IMR-90 (cell line): ENCODE data around the gene C3orf18. TPM values are rescaled to one million over a fixed set of nuclear protein-coding genes. Genes with fewer than 3 reads are reported as not detected.

Source experiments
- ATAC-seq: fragments of 200-7000 bp; cut with Tn5 transposase; 2 replicates; pipeline ENCODE4 v1.9.1; 2020; ENCODE audit warnings: low read depth, mild to moderate bottlenecking, moderate library complexity
- BruUV-seq: library from RNA; stranded (reverse); fragments of 400-500 nt; replicated peaks from 2 replicates; lab custom pipeline; 2021; lab: Mats Ljungman, UMichigan
- CTCF ChIA-PET: fragments of 300-600 bp; formaldehyde crosslinking; extraction: SDS; loops from one replicate; lab custom pipeline; 2021; ENCODE audit warnings: antibody characterized with exemption; lab: Yijun Ruan, JAX
- POLR2A ChIA-PET: fragments of 300-600 bp; sonication (Branson Sonifier 250); formaldehyde crosslinking; loops from one replicate; lab custom pipeline; 2022; ENCODE audit warnings: antibody characterized with exemption; ENCODE audit not compliant: unreplicated experiment; lab: Charles Lee
- DNase-seq: peaks from one replicate; pipeline ENCODE4 v3.0.0; 2013
- H2AFZ ChIP-seq: replicated peaks from 2 replicates; pipeline ENCODE3; 2013; ENCODE audit warnings: low read length, mild to moderate bottlenecking; ENCODE audit not compliant: poor library complexity
- H2AK5ac ChIP-seq: 2 replicates; pipeline ENCODE4 v1.6.1; 2013; ENCODE audit warnings: low read depth, low read length, inconsistent platforms
- H2AK9ac ChIP-seq: replicated peaks from 2 replicates; pipeline ENCODE3; 2013; ENCODE audit warnings: mild to moderate bottlenecking, low read depth, low read length, moderate library complexity; ENCODE audit not compliant: poor library complexity
- H2BK120ac ChIP-seq: 2 replicates; pipeline ENCODE4 v1.6.1; 2013; ENCODE audit warnings: low read depth, low read length, inconsistent platforms
- H2BK15ac ChIP-seq: 3 replicates; pipeline ENCODE4 v1.6.1; 2013; ENCODE audit warnings: low read depth, low read length, inconsistent platforms
- H2BK20ac ChIP-seq: 2 replicates; pipeline ENCODE4 v1.6.1; 2013; ENCODE audit warnings: low read depth, mild to moderate bottlenecking, inconsistent platforms, low read length, moderate library complexity
- H2BK5ac ChIP-seq: 2 replicates; pipeline ENCODE4 v1.6.1; 2013; ENCODE audit warnings: mild to moderate bottlenecking, low read depth, low read length, inconsistent platforms; ENCODE audit not compliant: poor library complexity, severe bottlenecking
- H3K14ac ChIP-seq: replicated peaks from 2 replicates; pipeline ENCODE4 v1.6.1; 2013; ENCODE audit warnings: low read depth, low read length, inconsistent platforms
- H3K18ac ChIP-seq: 2 replicates; pipeline ENCODE4 v1.6.1; 2013; ENCODE audit warnings: low read depth, low read length, control low read depth
- H3K23ac ChIP-seq: 2 replicates; pipeline ENCODE4 v1.6.1; 2013; ENCODE audit warnings: low read depth, low read length, inconsistent platforms
- H3K27ac ChIP-seq: 2 replicates; pipeline ENCODE4 v1.5.1; 2013; ENCODE audit warnings: mild to moderate bottlenecking, control low read depth, low read length; ENCODE audit not compliant: insufficient read depth
- H3K27me3 ChIP-seq: 2 replicates; pipeline ENCODE4 v1.6.1; 2013; ENCODE audit warnings: low read length; ENCODE audit not compliant: control insufficient read depth, insufficient read depth
- H3K36me3 ChIP-seq: 2 replicates; pipeline ENCODE4 v1.6.1; 2013; ENCODE audit warnings: low read length, mixed read lengths; ENCODE audit not compliant: control insufficient read depth, insufficient read depth
- H3K4ac ChIP-seq: 2 replicates; pipeline ENCODE4 v1.6.1; 2013; ENCODE audit warnings: low read depth, low read length, inconsistent platforms
- H3K4me1 ChIP-seq: 2 replicates; pipeline ENCODE4 v1.6.1; 2013; ENCODE audit warnings: low read length, mixed read lengths; ENCODE audit not compliant: control insufficient read depth, insufficient read depth
- H3K4me2 ChIP-seq: 2 replicates; pipeline ENCODE4 v1.6.1; 2013; ENCODE audit warnings: low read depth, mild to moderate bottlenecking, control low read depth, low read length, moderate library complexity
- H3K4me3 ChIP-seq: 2 replicates; pipeline ENCODE4 v1.5.1; 2013; ENCODE audit warnings: low read depth, mild to moderate bottlenecking, control low read depth, low read length, moderate library complexity; ENCODE audit not compliant: insufficient read depth
- H3K56ac ChIP-seq: 2 replicates; pipeline ENCODE4 v1.6.1; 2013; ENCODE audit warnings: low read length, inconsistent platforms; ENCODE audit not compliant: insufficient read depth; ENCODE audit errors: extremely low read depth
- H3K79me1 ChIP-seq, 2 experiments: 2 replicates each; pipeline ENCODE4 v1.6.1; 2013; ENCODE audit warnings: low read length in 2 of 2, inconsistent platforms in 1 of 2, low read depth in 1 of 2
- H3K9ac ChIP-seq: 2 replicates; pipeline ENCODE4 v1.6.1; 2013; ENCODE audit warnings: low read depth, low read length, control low read depth
- H3K9me1 ChIP-seq: 2 replicates; pipeline ENCODE4 v1.6.1; 2013; ENCODE audit warnings: low read length, inconsistent platforms; ENCODE audit not compliant: insufficient read depth
- H3K9me3 ChIP-seq: 2 replicates; pipeline ENCODE4 v1.6.1; 2013; ENCODE audit warnings: low read length; ENCODE audit not compliant: control insufficient read depth, insufficient read depth
- H4K20me1 ChIP-seq: 2 replicates; pipeline ENCODE4 v1.6.1; 2013; ENCODE audit warnings: low read length, inconsistent platforms; ENCODE audit not compliant: insufficient read depth
- H4K5ac ChIP-seq: 2 replicates; pipeline ENCODE4 v1.6.1; 2013; ENCODE audit warnings: mild to moderate bottlenecking, low read depth, low read length, control low read depth
- H4K8ac ChIP-seq, 2 experiments: 2 replicates each; pipeline ENCODE4 v1.6.1; 2013; ENCODE audit warnings: low read depth in 2 of 2, low read length in 2 of 2, control low read depth in 1 of 2, inconsistent platforms in 1 of 2
- H4K91ac ChIP-seq: 2 replicates; pipeline ENCODE4 v1.6.1; 2013; ENCODE audit warnings: low read depth, low read length, inconsistent platforms; ENCODE audit not compliant: insufficient read depth
- CTCF ChIP-seq: conservative IDR thresholded peaks from 2 replicates; pipeline ENCODE4 v1.5.1; 2012; ENCODE audit warnings: mild to moderate bottlenecking, low read depth, low read length, improper control_type of control experiment
- MAZ ChIP-seq: IDR thresholded peaks from 2 replicates; pipeline ENCODE4 v1.6.1; 2012; ENCODE audit warnings: low read depth, mild to moderate bottlenecking, low read length, improper control_type of control experiment, moderate library complexity, borderline replicate concordance
- SMC3 ChIP-seq: fragments of 150-350 bp; IDR thresholded peaks from 2 replicates; pipeline ENCODE4 v1.6.1; 2016; ENCODE audit warnings: low read depth, mild to moderate bottlenecking, antibody characterized with exemption, low read length, moderate library complexity
- WGBS, 2 experiments: methylation state at CpG; one replicate each; pipeline versions ENCODE4 v1.1.5 to v1.1.7; 2013; ENCODE audit warnings: missing lambda C conversion rate in 2 of 2; ENCODE audit not compliant: insufficient read length in 1 of 2; ENCODE audit errors: extremely low coverage in 2 of 2; 5-methylcytosine and 5-hydroxymethylcytosine counted together
- dilution Hi-C: fragments of 300-500 bp; cut with HindIII; formaldehyde crosslinking; loops from one replicate; pipeline ENCODE4 v1.14.3; 2018; ENCODE audit warnings: low sequenced_read_pairs; ENCODE audit not compliant: unreplicated experiment
- in situ Hi-C: fragments of 300-500 bp; cut with MboI; formaldehyde crosslinking; loops from 3 replicates; pipeline ENCODE4 v1.14.3; 2019; ENCODE audit warnings: low sequenced_read_pairs, inconsistent platforms, mixed read lengths
- intact Hi-C: fragments of 100-400 bp; cut with micrococcal nuclease; formaldehyde crosslinking; loops from 2 replicates; pipeline ENCODE4 v1.10.0; 2022
- polyA plus RNA-seq, 3 experiments: library from polyadenylated mRNA; depleted of rRNA; stranded (reverse); fragments of >200 nt; gene quantifications; 2 replicates each; pipeline ENCODE4 v1.2.3, GENCODE V29; 2012; ENCODE audit warnings: low replicate concordance in 1 of 3
- total RNA-seq: library from RNA; depleted of rRNA; stranded (reverse); fragments of >200 nt; gene quantifications from 2 replicates; pipeline ENCODE4 v1.2.3, GENCODE V29; 2012

C3orf18 gene
- total and polyA plus RNA-seq, 2 of the 4 experiments (the other 2 are of a cell fraction), result 6.8 to 10.6 TPM

GRCh38 chr3:50600141-50600753 is 32.7 kb upstream of the C3orf18 start (continued):
- no peak for TF ChIP-seq MAZ

- H2BK5ac ChIP-seq, result no peak overlapping the region
- H3K23ac ChIP-seq, result no peak overlapping the region
- no peak overlapping the region for H3K56ac ChIP-seq
- dilution Hi-C loops (no loop called here), intact Hi-C loops (no loop called here), in situ Hi-C loops (loop anchor here (25.0 kb wide), 1 partner anchor 1088 kb away; no protein-coding TSS in a partner anchor)
- peaks cover 22% of the 10 kb centered on the region for H3K4me1 ChIP-seq
- DNase-seq (no peak), ATAC-seq (no peak)
- peaks cover 5% of the 10 kb centered on the region; the same call in 1 of the 2 replicates for H3K36me3 ChIP-seq
- H3K79me1 ChIP-seq, result peaks cover 0 to 4% of the 10 kb centered on the region in 2 experiments; a peak in 1 of 4 replicates
- H3K4me2 ChIP-seq, result no peak overlapping the region
- H3K27me3 ChIP-seq, result no peaks in the 10 kb centered on the region
- H4K91ac ChIP-seq, result no peak overlapping the region; the same call in 1 of the 2 replicates
- H3K27ac ChIP-seq, result no peak overlapping the region
- H2AK9ac ChIP-seq, result peak overlapping the region; percentile 50
- CTCF ChIA-PET, result no interaction called here
- peaks cover 24% of the 10 kb centered on the region for H3K9me1 ChIP-seq
- H4K8ac ChIP-seq, result no peak overlapping the region
- H3K4me3 ChIP-seq, result no peak overlapping the region
- H2AK5ac ChIP-seq, result peak overlapping the region; percentile 51; the same call in 1 of the 2 replicates
- no peaks in the 10 kb centered on the region for H3K9me3 ChIP-seq
- H2BK120ac ChIP-seq, result no peak overlapping the region
- POLR2A ChIA-PET, result no interaction called here
- no peak overlapping the region; the same call in 2 of the 3 replicates for H2BK15ac ChIP-seq
- H2BK20ac ChIP-seq, result no peak overlapping the region
- no peak overlapping the region; the same call in 1 of the 2 replicates for H4K5ac ChIP-seq
- H3K4ac ChIP-seq, result no peak overlapping the region
- no TSS peak for BruUV-seq
- H4K20me1 ChIP-seq, result no peaks in the 10 kb centered on the region
- H3K9ac ChIP-seq, result no peak overlapping the region
- H2AFZ ChIP-seq, result no peak overlapping the region
- no peak overlapping the region for H3K14ac ChIP-seq
- no peak overlapping the region for H3K18ac ChIP-seq
- 80% methylated on average over 1 of the region's 1 CpG; no CpG with 5 or more reads in 1 of the 2 experiments for WGBS, 2 experiments
- TF ChIP-seq CTCF, result no peak
- no peak for TF ChIP-seq SMC3
Observed at GRCh38 chr3:50599716-50600118, 32.2 kb upstream of the C3orf18 start.
